Putamen (tissue), 1 donor: ENCODE data around the gene WDR72.
"Not testable (repeated sequence)": the region's sequence is repeated elsewhere in the genome, so short reads cannot be mapped to it uniquely, and the experiment has no call there.

Source experiments
- DNase-seq: peaks from one replicate; pipeline ENCODE4 v3.0.0-alpha.2; 2016; ENCODE audit warnings: low spot score

The WDR72 gene

DNA sequence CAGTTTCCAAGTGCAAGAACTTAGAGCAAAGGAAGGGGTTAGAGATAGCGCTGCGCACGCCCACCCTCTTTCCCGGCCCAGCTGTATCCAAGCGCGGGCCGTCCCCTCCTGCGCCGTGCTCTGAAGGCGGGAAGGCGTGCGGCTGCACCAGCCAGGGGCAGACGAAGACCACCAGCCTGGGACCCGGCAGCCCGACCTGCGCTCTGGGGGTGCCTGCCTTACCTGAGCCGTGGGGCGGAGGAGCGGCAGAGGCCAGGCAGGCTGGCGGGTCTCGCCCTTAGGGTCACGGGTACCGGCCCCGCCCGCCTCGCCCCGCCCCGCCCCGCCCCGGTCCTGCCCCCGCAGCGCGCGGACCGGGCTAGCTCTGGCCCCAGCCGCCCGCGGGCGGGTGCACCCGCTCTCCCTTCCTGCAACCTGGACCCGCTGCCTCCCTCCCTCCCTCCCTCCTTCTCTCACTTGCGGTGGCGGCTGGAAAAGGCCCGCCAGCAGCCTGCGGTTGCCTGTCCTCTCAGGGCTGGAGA, at the start of gene WDR72:
WDR72 (minus strand) TSS at position 253 of the 521 bp plus-strand sequence. CDS start 26,514 bp downstream, outside the sequence.
- DNase-seq: no peak

DNA sequence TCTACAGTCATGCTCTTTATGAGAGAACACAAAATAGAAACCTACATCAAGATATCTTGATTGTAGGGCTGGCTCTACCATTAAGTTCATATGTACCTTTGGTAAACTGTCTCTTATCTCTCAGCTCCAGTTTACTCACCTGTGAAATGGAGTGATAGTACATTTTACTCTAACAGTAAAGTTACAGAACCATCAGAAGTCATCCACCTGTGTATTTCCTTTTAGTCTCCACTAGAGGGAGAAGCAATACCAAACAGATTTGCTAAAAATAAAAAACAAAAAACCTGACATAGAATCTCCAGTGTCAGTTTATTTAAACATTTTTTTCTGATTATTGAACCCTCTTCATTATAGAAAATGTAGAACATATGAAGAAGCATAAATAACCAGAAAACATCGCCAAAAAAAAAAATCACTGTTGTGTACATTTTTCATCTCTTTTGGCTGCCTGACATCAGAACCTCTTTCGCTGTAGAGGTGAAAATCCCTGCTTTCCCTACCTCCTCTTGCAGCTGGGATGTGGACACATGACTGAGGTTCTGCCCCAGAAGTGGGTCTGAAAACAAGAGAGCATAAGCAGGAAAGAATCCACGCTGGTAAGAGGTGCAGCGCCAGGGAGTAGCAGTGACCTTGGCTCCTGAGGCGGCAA, 48.7 kb upstream of the WDR72 start:
- no peak for DNase-seq

- no peak for DNase-seq
Observed at GRCh38 chr15:53807501-53807900, 48.0 kb upstream of the WDR72 start.

GRCh38 chr15:53802672-53803071, 43.2 kb upstream of the WDR72 start:
- no peak for DNase-seq

- DNase-seq: no peak
Observed at GRCh38 chr15:53791581-53791980, 32.1 kb upstream of the WDR72 start.

GRCh38 chr15:53789654-53790375, 30.4 kb upstream of the WDR72 start:
- DNase-seq: no peak

- DNase-seq: no peak
Observed at GRCh38 chr15:53786401-53786800, 26.9 kb upstream of the WDR72 start.

GRCh38 chr15:53785241-53785640, 25.8 kb upstream of the WDR72 start:
- not testable (repeated sequence) for DNase-seq

- no peak for DNase-seq
Observed at GRCh38 chr15:53762916-53763315, 3.5 kb upstream of the WDR72 start.

- no peak for DNase-seq
Observed at GRCh38 chr15:53758412-53758811, 1.1 kb downstream of the WDR72 start.

- no peak for DNase-seq
Observed at GRCh38 chr15:53757906-53758305, 1.6 kb downstream of the WDR72 start.

- no peak for DNase-seq
Observed at GRCh38 chr15:53753813-53754212, 5.7 kb downstream of the WDR72 start.

DNA sequence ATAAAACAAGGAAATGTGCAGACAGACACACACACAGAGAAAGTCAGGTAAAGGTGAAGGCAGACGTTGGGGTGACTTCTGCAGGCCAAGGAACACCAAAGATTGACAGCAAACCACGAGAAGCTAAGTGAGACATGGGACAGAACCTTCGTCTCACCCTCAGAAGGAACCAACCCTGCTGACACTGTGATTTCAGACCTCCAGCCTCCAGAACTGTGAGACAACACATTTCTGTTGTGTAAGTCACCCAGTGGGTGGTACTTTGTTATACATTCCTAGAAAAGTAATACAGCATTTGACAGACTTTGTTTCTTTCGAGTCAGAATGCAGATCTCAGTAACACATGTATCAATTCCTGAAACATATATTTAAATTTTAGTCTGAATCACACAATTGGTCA, 7.1 kb downstream of the WDR72 start:
- DNase-seq: no peak

DNA sequence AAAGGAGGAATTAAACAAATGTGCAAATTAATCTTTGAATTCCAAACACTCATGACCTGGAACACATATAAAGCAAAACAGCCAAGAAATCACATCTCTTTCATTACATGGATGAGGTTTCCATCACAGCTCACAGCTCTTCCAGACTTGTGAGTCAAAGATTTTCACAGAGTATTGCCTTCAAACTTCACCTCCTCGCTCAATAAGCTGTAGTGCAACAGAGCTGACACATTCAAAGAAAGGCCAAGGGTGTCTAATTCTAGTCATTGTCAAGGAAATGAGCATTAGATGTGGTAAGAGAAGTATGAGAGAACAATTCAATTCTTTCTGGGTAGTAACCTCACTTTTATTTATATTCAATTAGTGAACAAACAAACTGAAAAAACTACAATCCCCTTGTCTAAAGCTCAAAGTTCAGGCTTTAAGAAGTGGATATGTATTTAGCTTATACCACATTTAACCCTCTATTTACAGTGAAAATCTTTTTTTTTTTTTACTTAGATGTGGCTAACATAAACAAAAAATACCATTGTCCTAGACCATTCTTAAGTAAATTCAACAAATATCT, 11.9 kb downstream of the WDR72 start:
- DNase-seq: no peak

DNA sequence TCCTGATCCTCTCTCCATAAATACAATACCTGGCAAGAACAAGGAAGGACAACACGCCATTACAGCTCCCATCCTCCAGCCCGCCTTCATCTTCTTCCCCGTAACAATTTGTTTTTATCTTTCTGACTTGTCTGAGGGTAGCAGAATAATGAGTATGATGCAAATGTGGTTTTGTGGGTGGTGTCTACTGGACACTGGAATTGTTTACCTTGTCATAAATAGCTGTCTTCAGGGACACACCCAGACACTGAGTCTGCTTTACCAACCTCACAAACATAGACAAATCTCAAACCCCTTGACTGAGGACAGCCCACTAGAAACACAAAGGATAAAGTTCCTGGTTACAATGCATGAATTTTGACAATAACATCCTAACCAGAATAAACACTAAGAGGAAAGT, 13.4 kb downstream of the WDR72 start:
- no peak for DNase-seq

GRCh38 chr15:53739651-53740050, 19.8 kb downstream of the WDR72 start:
- no peak for DNase-seq

- no peak for DNase-seq
Observed at GRCh38 chr15:53739187-53739586, 20.3 kb downstream of the WDR72 start.

DNA sequence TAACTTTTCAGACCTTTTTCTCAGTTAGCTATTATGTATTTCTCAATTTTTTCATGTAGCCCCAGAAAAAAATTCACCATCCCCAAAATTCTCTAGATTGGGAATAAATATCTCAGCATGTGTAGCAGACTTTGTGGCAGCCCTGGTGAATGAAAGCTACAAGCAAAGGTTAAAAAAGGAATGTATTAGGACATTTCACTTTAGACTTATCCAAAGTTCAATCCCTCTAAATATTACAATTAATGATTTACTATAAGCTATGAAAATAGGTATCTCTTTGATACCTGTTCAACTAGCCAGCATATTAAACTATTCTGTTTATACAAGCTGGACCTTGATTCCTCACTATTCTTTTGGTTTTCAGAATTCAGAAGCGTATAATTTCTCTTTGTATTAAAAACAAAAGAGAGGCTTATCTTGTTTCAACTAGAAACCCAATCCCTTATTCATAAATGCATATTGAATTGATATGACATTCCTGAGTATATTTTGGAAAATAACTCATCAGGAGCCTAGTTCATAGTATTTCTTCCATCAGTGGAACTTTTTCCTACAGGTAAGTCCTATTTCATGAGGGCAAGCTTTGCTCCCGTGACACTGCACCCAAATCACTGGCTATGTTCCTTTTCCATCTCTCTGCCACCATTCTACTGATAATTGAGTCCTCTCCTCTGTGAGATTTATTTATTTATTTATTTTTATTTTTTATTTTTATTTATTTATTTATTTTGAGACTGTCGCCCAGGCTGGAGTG, 38.0 kb downstream of the WDR72 start:
- DNase-seq: no peak

DNA sequence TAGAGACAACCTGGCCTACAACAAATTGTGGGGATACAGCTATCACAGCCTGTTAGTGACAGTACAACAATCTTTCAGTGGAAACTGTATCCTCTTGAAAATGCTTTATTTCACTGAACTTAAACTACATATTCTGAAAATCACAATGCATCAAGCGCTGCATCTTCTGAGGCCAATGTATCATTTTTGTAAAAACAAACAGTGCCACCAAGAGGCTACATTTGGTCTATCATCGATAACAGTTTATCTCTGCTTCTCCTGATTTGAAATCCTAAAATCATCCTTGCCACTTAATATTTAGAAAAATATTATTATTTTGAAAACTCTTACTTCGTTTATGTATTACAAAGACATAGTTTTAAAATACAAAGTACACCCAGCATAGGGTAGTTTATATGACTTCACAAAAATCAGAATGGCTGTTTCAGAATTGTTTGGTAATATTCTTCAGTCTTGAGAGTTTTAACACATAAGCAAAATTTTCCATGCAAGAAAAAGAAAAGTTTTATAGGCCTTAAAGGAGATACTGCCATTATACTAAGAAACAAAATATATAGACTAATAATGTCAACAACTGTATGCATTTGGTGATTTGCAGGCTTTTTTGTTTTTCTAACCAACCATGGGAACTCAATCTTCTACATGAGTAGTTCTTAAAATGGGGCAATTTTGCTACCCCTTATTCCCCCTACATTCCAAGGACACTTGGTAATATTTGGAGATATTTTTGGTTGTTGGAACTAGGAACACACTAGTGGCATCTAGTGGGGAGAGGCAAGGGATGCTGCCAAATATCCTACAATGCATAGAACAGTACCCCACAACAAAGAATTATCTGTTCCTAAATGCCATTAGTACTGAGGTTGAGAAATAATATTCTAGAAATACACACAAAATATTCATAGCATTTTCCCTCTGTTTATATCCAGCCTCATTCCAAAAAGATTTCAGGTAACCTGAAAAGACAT, 42.3 kb downstream of the WDR72 start:
- peak; percentile 3 for DNase-seq

DNA sequence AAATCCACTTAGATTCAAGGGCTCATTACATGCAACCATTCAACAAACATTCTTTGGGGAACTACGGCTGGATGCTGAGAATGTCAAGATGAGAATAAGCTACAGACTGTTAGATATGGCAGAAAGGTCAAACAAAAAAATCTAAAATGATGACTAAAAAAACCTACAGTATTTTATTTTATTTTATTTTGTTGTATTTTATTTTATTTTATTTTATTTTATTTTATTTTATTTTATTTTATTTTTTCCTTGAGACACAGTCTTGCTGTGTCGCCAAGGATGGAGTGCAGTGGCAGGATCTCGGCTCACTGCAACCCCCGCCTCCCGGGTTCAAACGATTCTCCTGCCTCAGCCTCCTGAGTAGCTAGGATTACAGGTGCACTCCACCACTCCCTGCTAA, 46.2 kb downstream of the WDR72 start:
- DNase-seq: no peak

GRCh38 chr15:53710906-53711305, 48.6 kb downstream of the WDR72 start:
- no peak for DNase-seq
